Measurements from ENCODE around the gene SHROOM3.

DNA sequence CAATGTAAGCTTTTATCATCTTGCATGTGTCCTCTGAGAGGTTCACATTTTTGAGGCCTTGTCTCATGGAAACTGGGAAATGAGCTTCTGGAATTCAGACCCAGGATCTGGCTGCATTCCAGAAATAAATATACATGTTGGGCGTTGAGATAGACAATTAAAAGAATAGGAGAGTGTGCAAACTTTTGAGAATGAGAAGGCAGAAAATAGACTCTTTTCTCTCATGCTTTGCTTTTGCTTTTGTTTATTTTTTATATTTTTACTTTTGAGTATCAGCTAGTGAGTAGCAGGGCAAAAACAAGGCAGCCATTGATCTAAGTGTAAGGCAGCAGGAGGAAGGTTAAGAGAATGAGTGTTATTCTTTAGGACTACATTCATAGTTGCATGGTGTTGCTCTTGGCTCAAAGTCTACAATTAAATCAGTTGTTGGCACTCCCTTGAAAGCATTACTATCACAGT, 12.4 kb downstream of the SHROOM3 start:
- TF ChIP-seq, protein P1, sequence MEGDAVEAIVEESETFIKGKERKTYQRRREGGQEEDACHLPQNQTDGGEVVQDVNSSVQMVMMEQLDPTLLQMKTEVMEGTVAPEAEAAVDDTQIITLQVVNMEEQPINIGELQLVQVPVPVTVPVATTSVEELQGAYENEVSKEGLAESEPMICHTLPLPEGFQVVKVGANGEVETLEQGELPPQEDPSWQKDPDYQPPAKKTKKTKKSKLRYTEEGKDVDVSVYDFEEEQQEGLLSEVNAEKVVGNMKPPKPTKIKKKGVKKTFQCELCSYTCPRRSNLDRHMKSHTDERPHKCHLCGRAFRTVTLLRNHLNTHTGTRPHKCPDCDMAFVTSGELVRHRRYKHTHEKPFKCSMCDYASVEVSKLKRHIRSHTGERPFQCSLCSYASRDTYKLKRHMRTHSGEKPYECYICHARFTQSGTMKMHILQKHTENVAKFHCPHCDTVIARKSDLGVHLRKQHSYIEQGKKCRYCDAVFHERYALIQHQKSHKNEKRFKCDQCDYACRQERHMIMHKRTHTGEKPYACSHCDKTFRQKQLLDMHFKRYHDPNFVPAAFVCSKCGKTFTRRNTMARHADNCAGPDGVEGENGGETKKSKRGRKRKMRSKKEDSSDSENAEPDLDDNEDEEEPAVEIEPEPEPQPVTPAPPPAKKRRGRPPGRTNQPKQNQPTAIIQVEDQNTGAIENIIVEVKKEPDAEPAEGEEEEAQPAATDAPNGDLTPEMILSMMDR (IDR thresholded peaks at IDR 0.05): no peak
- no peak for TF ChIP-seq POLR2A (IDR thresholded peaks at IDR 0.05)

All from adrenal gland (tissue), 5 donors.